ENCODE measurements around the gene LCORL.
"Not testable (repeated sequence)": the region's sequence is repeated elsewhere in the genome, so short reads cannot be mapped to it uniquely, and the experiment has no call there.

DNA sequence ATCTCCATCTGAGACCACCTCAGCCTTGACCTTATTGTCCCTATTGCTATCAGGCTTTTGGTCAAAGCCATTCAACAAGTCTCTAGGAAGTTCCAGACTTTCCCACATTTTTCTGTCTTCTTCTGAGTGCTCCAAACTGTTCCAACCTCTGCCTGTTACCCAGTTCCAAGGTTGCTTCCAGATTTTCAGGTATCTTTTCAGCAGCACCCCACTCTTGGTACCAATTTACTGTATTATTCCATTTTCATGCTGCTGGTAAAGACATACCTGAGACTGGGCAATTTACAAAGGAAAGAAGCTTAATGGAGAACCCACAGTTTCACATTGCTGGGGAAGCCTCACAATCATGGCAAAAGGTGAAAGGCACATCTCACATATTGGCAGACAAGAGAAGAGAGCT, 159.6 kb downstream of the LCORL start:
- TF ChIP-seq, protein P1, sequence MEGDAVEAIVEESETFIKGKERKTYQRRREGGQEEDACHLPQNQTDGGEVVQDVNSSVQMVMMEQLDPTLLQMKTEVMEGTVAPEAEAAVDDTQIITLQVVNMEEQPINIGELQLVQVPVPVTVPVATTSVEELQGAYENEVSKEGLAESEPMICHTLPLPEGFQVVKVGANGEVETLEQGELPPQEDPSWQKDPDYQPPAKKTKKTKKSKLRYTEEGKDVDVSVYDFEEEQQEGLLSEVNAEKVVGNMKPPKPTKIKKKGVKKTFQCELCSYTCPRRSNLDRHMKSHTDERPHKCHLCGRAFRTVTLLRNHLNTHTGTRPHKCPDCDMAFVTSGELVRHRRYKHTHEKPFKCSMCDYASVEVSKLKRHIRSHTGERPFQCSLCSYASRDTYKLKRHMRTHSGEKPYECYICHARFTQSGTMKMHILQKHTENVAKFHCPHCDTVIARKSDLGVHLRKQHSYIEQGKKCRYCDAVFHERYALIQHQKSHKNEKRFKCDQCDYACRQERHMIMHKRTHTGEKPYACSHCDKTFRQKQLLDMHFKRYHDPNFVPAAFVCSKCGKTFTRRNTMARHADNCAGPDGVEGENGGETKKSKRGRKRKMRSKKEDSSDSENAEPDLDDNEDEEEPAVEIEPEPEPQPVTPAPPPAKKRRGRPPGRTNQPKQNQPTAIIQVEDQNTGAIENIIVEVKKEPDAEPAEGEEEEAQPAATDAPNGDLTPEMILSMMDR (IDR thresholded peaks at IDR 0.05), result not testable (repeated sequence)
- not testable (repeated sequence) for TF ChIP-seq POLR2A (IDR thresholded peaks at IDR 0.05)
